Measurements from ENCODE around the gene ADARB2.

Gene ADARB2

DNA sequence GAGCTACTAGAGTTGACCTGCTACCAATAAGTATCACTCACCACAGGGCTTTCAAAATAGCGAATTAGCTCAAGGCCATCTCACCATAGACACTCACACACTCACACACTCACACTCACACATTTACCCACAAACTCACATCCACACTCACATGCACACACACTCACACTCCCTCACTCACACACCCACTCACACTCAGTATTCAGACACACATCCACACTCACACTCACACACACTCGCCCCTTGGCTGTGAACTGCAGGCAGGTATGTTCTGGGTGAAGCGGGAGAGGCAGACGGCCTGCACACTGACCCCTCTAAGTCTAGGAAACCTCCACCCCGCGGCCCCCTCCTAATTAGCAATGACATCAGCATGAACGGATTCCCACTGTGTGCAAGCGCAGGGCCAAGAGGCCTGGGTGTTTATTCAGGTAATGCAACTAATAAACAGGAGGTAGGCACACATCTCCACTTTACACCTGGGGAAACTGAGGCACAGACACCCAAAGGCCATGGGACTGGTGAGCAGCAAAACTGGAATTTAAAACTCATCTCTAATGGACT is 94.6 kb downstream of the ADARB2 start:
- CTCF ChIA-PET: interaction anchor here (1.9 kb wide), 1 partner anchor 12 kb away, joined by 8 read pairs; no protein-coding TSS in a partner anchor
- TF ChIP-seq, protein P1, sequence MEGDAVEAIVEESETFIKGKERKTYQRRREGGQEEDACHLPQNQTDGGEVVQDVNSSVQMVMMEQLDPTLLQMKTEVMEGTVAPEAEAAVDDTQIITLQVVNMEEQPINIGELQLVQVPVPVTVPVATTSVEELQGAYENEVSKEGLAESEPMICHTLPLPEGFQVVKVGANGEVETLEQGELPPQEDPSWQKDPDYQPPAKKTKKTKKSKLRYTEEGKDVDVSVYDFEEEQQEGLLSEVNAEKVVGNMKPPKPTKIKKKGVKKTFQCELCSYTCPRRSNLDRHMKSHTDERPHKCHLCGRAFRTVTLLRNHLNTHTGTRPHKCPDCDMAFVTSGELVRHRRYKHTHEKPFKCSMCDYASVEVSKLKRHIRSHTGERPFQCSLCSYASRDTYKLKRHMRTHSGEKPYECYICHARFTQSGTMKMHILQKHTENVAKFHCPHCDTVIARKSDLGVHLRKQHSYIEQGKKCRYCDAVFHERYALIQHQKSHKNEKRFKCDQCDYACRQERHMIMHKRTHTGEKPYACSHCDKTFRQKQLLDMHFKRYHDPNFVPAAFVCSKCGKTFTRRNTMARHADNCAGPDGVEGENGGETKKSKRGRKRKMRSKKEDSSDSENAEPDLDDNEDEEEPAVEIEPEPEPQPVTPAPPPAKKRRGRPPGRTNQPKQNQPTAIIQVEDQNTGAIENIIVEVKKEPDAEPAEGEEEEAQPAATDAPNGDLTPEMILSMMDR (IDR thresholded peaks at IDR 0.05; ENCODE audit: control extremely low read depth, extremely low read depth, low read depth, missing control alignments): no peak
- POLR2A ChIA-PET: no interaction called here
- no peak for DNase-seq (ENCODE audit: extremely low spot score)

DNA sequence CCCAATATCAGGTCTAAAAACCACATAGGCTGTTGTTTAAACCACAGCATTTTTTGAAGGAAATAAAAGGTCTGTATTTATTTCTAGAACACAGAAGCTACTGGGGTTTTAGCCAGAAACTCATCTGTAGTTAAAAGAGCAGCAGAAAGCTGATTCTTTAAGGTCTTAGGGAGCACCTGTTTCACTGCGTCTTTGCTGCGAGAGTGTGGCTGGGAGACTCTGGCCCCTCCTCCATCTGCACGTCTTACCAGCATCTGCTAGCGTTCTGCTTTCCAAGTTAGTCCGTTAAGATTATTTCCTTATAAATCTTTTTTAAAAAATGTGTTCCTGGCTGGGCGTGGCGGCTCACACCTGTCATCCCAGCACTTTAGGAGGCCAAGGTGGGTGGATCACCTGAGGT is 95.9 kb downstream of the ADARB2 start:
- ChIA-PET POLR2A (no interaction called here), CTCF (interaction anchor here (1.4 to 1.5 kb wide), 2 partner anchors 12 to 29 kb away, joined by 3 read pairs; no protein-coding TSS in a partner anchor)
- no peak for DNase-seq (ENCODE audit: extremely low spot score)
- TF ChIP-seq, protein P1 (IDR thresholded peaks at IDR 0.05; ENCODE audit: control extremely low read depth, extremely low read depth, low read depth, missing control alignments): no peak

DNA sequence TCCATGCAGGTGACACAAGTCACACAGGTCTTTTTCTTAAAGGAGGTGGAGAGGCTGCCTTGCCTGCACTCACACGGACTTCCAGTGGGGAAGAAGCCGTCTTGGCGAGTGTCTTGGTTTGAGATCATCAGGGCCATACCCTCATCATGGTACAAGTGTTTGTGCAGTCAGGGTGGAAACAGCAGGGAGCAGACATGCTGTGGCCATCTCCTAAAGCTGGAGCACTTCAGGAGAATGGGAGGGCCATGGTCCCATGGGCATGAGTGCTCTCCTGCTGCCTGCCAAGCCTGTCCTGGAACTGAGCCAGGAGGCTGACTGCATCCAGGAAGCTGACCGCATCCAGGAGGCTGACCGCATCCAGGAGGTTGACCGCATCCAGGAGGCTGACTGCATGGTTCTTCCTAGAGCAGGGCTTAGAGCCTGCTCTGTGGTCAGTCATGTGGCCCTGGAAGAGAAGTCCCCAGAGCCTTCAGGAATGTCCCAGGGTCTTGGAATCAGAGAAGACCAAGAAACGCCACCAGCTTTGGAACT is 98.4 kb downstream of the ADARB2 start:
- ChIA-PET POLR2A (no interaction called here), CTCF (interaction anchor here (1.5 kb wide), 1 partner anchor 10 kb away, joined by 5 read pairs; no protein-coding TSS in a partner anchor)
- TF ChIP-seq, protein P1 (IDR thresholded peaks at IDR 0.05; ENCODE audit: control extremely low read depth, extremely low read depth, low read depth, missing control alignments): no peak
- no peak for DNase-seq (ENCODE audit: extremely low spot score)

DNA sequence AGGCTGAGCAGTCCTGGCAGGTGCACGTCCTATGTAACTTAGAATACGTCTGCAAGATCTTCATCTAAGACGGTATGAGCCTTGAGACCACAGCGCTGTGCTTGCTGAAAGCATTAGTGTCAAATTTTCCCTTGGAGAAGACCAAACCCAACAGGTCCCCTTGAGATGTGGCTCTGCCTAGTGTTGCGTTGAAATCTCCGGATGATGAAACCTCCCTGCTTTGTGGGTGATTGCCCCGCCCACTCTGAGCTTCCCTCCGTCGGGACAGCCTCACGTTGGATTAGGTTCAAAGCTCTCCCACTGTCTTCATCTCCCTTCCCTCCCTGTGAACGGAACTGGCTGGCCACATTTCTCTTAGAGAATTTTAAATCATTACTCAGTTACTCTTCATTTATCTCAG is 102.0 kb downstream of the ADARB2 start:
- ChIA-PET CTCF (interaction anchor here (1.0 to 1.9 kb wide), 2 partner anchors 14 to 70 kb away, joined by 3 to 4 read pairs; no protein-coding TSS in a partner anchor), POLR2A (no interaction called here)
- DNase-seq (ENCODE audit: extremely low spot score): no peak
- TF ChIP-seq, protein P1 (IDR thresholded peaks at IDR 0.05; ENCODE audit: control extremely low read depth, extremely low read depth, low read depth, missing control alignments): no peak

DNA sequence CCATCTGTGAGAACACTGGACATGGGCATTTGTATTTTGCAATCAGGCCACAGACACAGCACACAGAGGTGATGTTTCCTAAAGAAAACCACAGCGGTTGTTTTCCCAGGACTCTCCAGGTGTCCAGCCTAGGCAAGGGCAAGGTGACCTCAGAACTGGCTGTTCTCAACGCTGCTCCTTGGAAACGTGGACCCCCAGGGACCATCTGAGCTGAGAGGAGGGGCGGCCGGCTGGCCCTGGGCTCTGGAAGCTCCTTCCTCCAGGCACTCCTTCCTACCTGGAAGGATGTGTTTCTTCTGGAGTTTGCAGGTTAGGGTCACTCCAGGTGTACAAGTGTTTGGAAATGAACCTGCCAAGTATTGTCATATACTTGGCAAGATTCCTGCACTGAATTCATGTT is 103.1 kb downstream of the ADARB2 start:
- DNase-seq (ENCODE audit: extremely low spot score): no peak
- ChIA-PET POLR2A (no interaction called here), CTCF (interaction anchor here (1.6 kb wide), 1 partner anchor 12 kb away, joined by 3 read pairs; no protein-coding TSS in a partner anchor)
- TF ChIP-seq, protein P1 (IDR thresholded peaks at IDR 0.05; ENCODE audit: control extremely low read depth, extremely low read depth, low read depth, missing control alignments): no peak

DNA sequence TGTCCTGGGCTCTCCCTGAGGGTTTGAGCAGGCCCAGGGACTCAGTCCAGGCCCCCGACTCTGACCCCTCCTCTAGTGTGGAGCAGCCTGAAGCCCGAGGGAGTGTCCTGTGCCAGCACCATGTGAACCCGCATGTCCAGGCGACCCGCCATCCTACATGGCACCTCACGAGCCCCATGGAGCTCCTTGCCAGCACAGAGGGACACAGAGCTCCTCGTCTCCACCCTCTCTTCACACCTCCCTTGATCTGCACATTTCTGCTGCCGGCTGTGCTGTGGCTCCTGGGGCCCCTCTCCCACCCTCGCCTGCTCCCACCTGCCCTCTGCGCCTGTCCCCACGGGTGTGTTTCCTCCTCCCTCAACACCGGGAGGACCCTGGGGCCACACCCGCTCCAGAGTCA is 103.5 kb downstream of the ADARB2 start:
- ChIA-PET CTCF (interaction anchor here (1.6 kb wide), 1 partner anchor 12 kb away, joined by 3 read pairs; no protein-coding TSS in a partner anchor), POLR2A (no interaction called here)
- TF ChIP-seq, protein P1 (IDR thresholded peaks at IDR 0.05; ENCODE audit: control extremely low read depth, extremely low read depth, low read depth, missing control alignments): no peak
- DNase-seq (ENCODE audit: extremely low spot score): no peak

All from GM10248 (cell line).